SJSA1 (cell line): ENCODE results near the gene KCNJ9. TPM values are rescaled to one million over a fixed set of nuclear protein-coding genes. Genes with fewer than 3 reads are reported as not detected.

Experiments used
- DNase-seq, 2 experiments: peaks; one replicate each; pipeline ENCODE4 v3.0.0-alpha.2; 2015 to 2020; ENCODE audit warnings: low spot score in 2 of 2, low read depth in 1 of 2
- H3K27ac ChIP-seq: fragments of 250-450 bp; sonication (Bioruptor Pico); 2 replicates; pipeline ENCODE4 v1.5.1; 2020; ENCODE audit warnings: mild to moderate bottlenecking, moderate library complexity
- H3K27me3 ChIP-seq: fragments of 250-450 bp; sonication (Bioruptor Pico); replicated peaks from 2 replicates; pipeline ENCODE4 v1.5.1; 2020; ENCODE audit warnings: mild to moderate bottlenecking, moderate library complexity
- H3K36me3 ChIP-seq: fragments of 250-450 bp; sonication (Bioruptor Pico); 2 replicates; pipeline ENCODE4 v1.5.1; 2020; ENCODE audit warnings: mild to moderate bottlenecking
- H3K4me1 ChIP-seq: fragments of 250-450 bp; sonication (Bioruptor Pico); replicated peaks from 2 replicates; pipeline ENCODE4 v1.6.1; 2021; ENCODE audit warnings: mild to moderate bottlenecking
- H3K4me3 ChIP-seq: fragments of 250-450 bp; sonication (Bioruptor Pico); 2 replicates; pipeline ENCODE4 v1.5.1; 2020; ENCODE audit warnings: mild to moderate bottlenecking
- H3K9me3 ChIP-seq: fragments of 250-450 bp; sonication (Bioruptor Pico); replicated peaks from 2 replicates; pipeline ENCODE4 v1.5.1; 2020; ENCODE audit warnings: mild to moderate bottlenecking
- total RNA-seq: library from RNA; depleted of rRNA; stranded (reverse); fragments of >200 nt; shearing (Covaris generic); gene quantifications from 2 replicates; pipeline ENCODE4 v1.2.3, GENCODE V29; 2014

The KCNJ9 gene
- total RNA-seq, 1 experiment from 2014 or later = not detected

- Histone ChIP-seq H3K4me3 (no peak overlapping the region), H3K36me3 (no peaks in the 10 kb centered on the region), H3K27me3 (peaks cover 20% of the 10 kb centered on the region), H3K9me3 (no peaks in the 10 kb centered on the region), H3K4me1 (peaks cover 4% of the 10 kb centered on the region; the same call in 1 of the 2 replicates), H3K27ac (no peak overlapping the region)
- DNase-seq = no peak
Observed at GRCh38 chr1:160053548-160054365, 27.6 kb upstream of the KCNJ9 start.

GRCh38 chr1:160056648-160057169, 24.6 kb upstream of the KCNJ9 start:
- Histone ChIP-seq H3K4me3 (no peak overlapping the region), H3K27ac (no peak overlapping the region), H3K9me3 (no peaks in the 10 kb centered on the region), H3K27me3 (peaks cover 34% of the 10 kb centered on the region), H3K4me1 (no peaks in the 10 kb centered on the region), H3K36me3 (no peaks in the 10 kb centered on the region)
- DNase-seq = no peak

GRCh38 chr1:160058087-160058486, 23.3 kb upstream of the KCNJ9 start:
- no peak overlapping the region for H3K27ac ChIP-seq
- H3K9me3 ChIP-seq = no peaks in the 10 kb centered on the region
- H3K4me3 ChIP-seq = no peak overlapping the region
- DNase-seq = no peak
- peaks cover 42% of the 10 kb centered on the region for H3K27me3 ChIP-seq
- H3K36me3 ChIP-seq = no peaks in the 10 kb centered on the region
- no peaks in the 10 kb centered on the region for H3K4me1 ChIP-seq

- Histone ChIP-seq H3K4me3 (no peak overlapping the region), H3K9me3 (no peaks in the 10 kb centered on the region), H3K27me3 (peaks cover 48% of the 10 kb centered on the region), H3K4me1 (no peaks in the 10 kb centered on the region), H3K36me3 (no peaks in the 10 kb centered on the region), H3K27ac (no peak overlapping the region)
- DNase-seq = no peak
Observed at GRCh38 chr1:160061369-160062229, 19.7 kb upstream of the KCNJ9 start.

GRCh38 chr1:160062230-160062532, 19.2 kb upstream of the KCNJ9 start:
- Histone ChIP-seq H3K4me1 (no peaks in the 10 kb centered on the region), H3K27ac (no peak overlapping the region), H3K4me3 (no peak overlapping the region), H3K27me3 (peaks cover 44% of the 10 kb centered on the region), H3K9me3 (no peaks in the 10 kb centered on the region), H3K36me3 (no peaks in the 10 kb centered on the region)
- no peak for DNase-seq

GRCh38 chr1:160063176-160063575, 18.2 kb upstream of the KCNJ9 start:
- peaks cover 49% of the 10 kb centered on the region for H3K27me3 ChIP-seq
- no peak overlapping the region for H3K27ac ChIP-seq
- no peaks in the 10 kb centered on the region for H3K36me3 ChIP-seq
- H3K4me1 ChIP-seq = no peaks in the 10 kb centered on the region
- no peaks in the 10 kb centered on the region for H3K9me3 ChIP-seq
- no peak overlapping the region for H3K4me3 ChIP-seq
- DNase-seq = no peak

GRCh38 chr1:160064164-160064563, 17.2 kb upstream of the KCNJ9 start:
- Histone ChIP-seq H3K27ac (no peak overlapping the region), H3K27me3 (peaks cover 57% of the 10 kb centered on the region), H3K4me1 (no peaks in the 10 kb centered on the region), H3K36me3 (no peaks in the 10 kb centered on the region), H3K4me3 (no peak overlapping the region), H3K9me3 (no peaks in the 10 kb centered on the region)
- DNase-seq = no peak

- Histone ChIP-seq H3K4me1 (0 out of 2 replicates have a peak, but pooled peaks cover under 1% of the 10 kb centered on the region), H3K27me3 (peaks cover 59% of the 10 kb centered on the region), H3K9me3 (no peaks in the 10 kb centered on the region), H3K4me3 (no peak overlapping the region), H3K27ac (no peak overlapping the region), H3K36me3 (no peaks in the 10 kb centered on the region)
- DNase-seq = no peak
Observed at GRCh38 chr1:160064746-160065145, 16.6 kb upstream of the KCNJ9 start.

GRCh38 chr1:160066829-160067745, 14.3 kb upstream of the KCNJ9 start:
- H3K27ac ChIP-seq = no peak overlapping the region
- H3K27me3 ChIP-seq = peaks cover 72% of the 10 kb centered on the region
- H3K4me1 ChIP-seq = peaks cover 8% of the 10 kb centered on the region
- H3K36me3 ChIP-seq = no peaks in the 10 kb centered on the region
- H3K4me3 ChIP-seq = no peak overlapping the region
- H3K9me3 ChIP-seq = no peaks in the 10 kb centered on the region
- DNase-seq = no peak

- no peaks in the 10 kb centered on the region for H3K9me3 ChIP-seq
- H3K36me3 ChIP-seq = no peaks in the 10 kb centered on the region
- DNase-seq = no peak
- peaks cover 8% of the 10 kb centered on the region for H3K4me1 ChIP-seq
- H3K27me3 ChIP-seq = peaks cover 69% of the 10 kb centered on the region
- H3K27ac ChIP-seq = no peak overlapping the region
- no peak overlapping the region for H3K4me3 ChIP-seq
Observed at GRCh38 chr1:160068225-160068624, 13.1 kb upstream of the KCNJ9 start.

GRCh38 chr1:160069460-160070231, 11.7 kb upstream of the KCNJ9 start, which contains the start of gene KCNJ10:
KCNJ10 (minus strand) TSS chr1:160070160; CDS start chr1:160042532, 27,628 bp downstream.
- no peak within 1 kb of the TSS for H3K27ac ChIP-seq
- H3K27me3 ChIP-seq = peaks cover 65% of the 10 kb centered on the region
- H3K9me3 ChIP-seq = no peaks in the 10 kb centered on the region
- no peak for DNase-seq
- H3K4me3 ChIP-seq = peak within 1 kb of the TSS; percentile 33
- H3K4me1 ChIP-seq = peaks cover 8% of the 10 kb centered on the region
- no peaks in the 10 kb centered on the region for H3K36me3 ChIP-seq

- H3K36me3 ChIP-seq = no peaks in the 10 kb centered on the region
- peak; percentile 34 to 71 for DNase-seq
- peaks cover 72% of the 10 kb centered on the region for H3K27me3 ChIP-seq
- peak overlapping the region; percentile 33 for H3K4me3 ChIP-seq
- H3K9me3 ChIP-seq = no peaks in the 10 kb centered on the region
- H3K4me1 ChIP-seq = peaks cover 8% of the 10 kb centered on the region
- no peak overlapping the region for H3K27ac ChIP-seq
Observed at GRCh38 chr1:160070243-160071163, 10.8 kb upstream of the KCNJ9 start.
